Measurements from ENCODE around the gene E4F1. TPM values are rescaled to one million over a fixed set of nuclear protein-coding genes. Genes with fewer than 3 reads are reported as not detected.
"Not testable (repeated sequence)": the region's sequence is repeated elsewhere in the genome, so short reads cannot be mapped to it uniquely, and the experiment has no call there.

Gene E4F1
- polyA plus RNA-seq, 1 donor = 14.3 TPM

- no peak for DNase-seq (ENCODE audit: low read depth)
These were observed 7.9 kb downstream of the E4F1 start for GRCh38 chr16:2231016-2231931.

- no peak for DNase-seq (ENCODE audit: low read depth)
These were observed 9.0 kb downstream of the E4F1 start for GRCh38 chr16:2232094-2232990.

GRCh38 chr16:2233046-2233775 is 9.8 kb downstream of the E4F1 start:
- DNase-seq (ENCODE audit: low read depth) = no peak

GRCh38 chr16:2233872-2234812 is 10.8 kb downstream of the E4F1 start:
- DNase-seq (ENCODE audit: low read depth) = no peak

DNA sequence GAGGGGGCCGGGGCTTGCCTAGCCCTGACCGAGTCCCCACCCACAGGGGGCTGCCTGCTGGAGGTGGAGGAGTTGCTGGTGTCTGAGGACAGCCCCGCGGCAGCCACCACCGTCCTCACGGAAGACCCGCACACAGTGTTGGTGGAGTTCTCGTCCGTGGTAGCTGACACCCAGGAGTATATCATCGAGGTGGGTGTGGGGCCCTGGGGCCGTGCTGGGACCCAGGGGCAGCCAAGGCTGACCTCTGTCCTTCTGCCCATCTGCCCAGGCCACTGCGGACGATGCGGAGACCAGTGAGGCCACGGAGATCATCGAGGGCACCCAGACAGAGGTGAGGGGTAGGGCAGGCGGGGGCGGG is 11.4 kb downstream of the E4F1 start:
- DNase-seq (ENCODE audit: low read depth) = no peak

DNA sequence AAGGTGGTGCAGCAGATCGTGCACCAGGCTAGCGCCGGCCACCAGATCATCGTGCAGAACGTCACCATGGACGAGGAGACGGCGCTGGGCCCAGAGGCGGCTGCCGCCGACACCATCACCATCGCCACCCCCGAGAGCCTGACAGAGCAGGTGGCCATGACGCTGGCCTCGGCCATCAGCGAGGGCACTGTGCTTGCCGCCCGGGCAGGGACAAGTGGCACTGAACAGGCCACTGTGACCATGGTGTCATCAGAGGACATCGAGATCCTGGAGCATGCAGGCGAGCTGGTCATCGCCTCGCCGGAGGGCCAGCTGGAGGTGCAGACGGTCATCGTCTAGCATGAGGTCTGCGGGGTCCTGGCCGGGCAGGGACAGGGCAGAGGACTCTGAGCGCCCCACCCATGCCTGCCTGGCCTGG is 11.9 kb downstream of the E4F1 start:
- DNase-seq (ENCODE audit: low read depth) = no peak

DNA sequence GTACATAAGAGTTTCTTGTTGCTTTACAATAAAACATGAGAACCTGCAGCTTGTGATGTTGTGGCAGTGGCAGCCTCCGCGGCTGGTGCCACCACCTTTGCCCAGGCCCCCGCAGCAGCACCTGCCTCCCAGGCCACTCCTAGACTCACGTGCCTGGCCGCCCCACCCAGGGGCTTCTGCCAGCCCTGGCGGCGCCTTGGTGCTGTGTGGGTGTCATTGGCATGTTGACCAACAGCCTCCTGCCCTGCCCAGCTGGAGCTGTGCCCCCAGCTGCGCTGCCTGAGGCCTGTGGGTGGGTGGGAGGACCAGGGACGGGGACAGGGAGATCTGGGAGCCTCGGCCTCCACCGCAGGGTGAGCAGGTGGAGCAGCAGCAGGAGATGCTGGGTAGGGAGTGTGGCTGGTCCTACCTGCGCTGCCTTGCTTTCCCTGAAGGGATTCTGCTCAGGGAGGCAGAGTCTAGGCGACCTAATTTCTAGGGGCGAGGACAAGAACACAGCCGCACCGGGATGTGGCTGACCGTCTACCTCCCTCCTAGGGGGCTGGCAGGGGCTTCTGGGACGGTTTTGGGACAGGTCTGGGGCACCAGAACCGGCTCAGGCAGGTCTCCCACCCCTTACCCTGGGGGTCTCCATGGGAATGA is 12.4 kb downstream of the E4F1 start:
- no peak for DNase-seq (ENCODE audit: low read depth)

- DNase-seq (ENCODE audit: low read depth) = no peak
These were observed 13.1 kb downstream of the E4F1 start, which contains the start of gene DNASE1L2 for GRCh38 chr16:2236337-2237101. DNASE1L2 (plus strand) TSS chr16:2236444; CDS start chr16:2236817, 373 bp downstream.

DNA sequence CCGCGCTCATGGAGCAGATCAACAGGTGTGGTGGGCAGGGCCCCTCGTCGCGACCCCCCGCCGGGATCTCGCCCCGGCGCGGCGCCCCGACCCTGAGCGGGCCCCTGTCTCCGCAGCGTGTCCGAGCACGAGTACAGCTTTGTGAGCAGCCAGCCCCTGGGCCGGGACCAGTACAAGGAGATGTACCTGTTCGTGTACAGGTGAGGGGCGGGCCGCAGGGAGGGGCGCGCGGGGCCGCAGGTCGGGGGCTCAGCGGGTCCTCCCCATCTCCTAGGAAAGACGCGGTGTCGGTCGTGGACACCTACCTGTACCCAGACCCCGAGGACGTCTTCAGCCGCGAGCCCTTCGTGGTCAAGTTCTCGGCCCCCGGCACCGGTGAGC is 13.7 kb downstream of the E4F1 start:
- DNase-seq (ENCODE audit: low read depth) = no peak

- no peak for DNase-seq (ENCODE audit: low read depth)
These were observed 14.2 kb downstream of the E4F1 start for GRCh38 chr16:2237493-2238149.

- no peak for DNase-seq (ENCODE audit: low read depth)
These were observed 14.9 kb downstream of the E4F1 start for GRCh38 chr16:2238150-2238837.

DNA sequence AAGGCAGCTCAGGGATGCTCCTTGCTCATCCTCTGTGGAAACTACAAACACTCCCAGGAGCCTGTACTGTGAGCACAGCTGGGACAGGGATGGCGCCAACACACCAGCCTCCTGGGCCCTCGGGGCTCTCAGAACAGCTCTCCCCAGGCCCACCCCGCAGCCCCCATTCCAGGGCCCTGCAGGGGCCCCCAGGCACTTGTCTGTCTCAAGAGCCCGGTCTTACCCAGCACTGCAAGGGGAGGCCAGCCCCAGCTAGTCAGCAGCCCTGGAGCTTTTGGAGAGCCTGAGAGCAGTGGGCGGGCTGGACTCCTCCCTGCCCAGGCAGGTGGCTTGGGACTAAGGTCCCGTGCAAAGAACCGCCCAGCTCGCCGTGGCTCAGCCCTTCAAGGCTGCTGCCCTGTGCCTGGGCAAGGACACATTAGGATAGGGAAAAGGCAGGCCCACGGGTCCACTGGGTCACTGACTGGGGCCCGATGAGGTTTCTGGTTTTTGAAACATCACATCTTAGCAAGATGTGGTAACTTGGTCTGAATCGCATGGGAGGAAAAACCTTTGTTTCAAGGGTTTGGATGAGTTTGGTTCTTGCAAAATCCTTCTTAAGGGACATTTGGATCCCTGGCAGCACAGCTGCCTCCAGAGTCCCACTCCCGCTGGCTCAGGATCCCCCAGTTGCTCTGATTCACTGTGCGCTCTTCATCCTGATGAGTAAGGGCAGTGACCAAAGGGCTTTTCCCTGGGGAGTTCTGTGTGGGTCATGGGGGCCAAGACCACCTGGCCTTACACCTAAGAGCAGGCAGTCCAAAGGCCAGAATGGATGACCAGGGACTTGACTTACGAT is 15.7 kb downstream of the E4F1 start:
- no peak for DNase-seq (ENCODE audit: low read depth)

DNA sequence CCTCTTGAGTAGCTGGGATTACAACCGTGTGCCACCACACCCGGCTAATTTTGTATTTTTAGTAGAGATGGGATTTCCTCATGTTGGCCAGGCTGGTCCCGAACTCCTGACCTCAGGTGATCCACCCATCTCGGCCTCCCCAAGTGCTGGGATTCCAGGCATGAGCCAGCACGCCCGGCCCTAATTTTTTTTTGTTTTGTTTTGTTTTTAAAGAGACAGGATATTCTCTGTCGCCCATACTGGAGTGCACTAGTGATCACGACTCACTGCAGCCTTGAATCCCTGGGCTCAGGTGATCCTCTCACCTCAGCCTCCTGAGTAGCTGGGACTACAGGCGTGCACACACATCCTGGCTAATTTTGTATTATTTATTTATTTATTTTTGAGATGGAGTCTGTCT is 16.9 kb downstream of the E4F1 start:
- DNase-seq (ENCODE audit: low read depth) = not testable (repeated sequence)

DNA sequence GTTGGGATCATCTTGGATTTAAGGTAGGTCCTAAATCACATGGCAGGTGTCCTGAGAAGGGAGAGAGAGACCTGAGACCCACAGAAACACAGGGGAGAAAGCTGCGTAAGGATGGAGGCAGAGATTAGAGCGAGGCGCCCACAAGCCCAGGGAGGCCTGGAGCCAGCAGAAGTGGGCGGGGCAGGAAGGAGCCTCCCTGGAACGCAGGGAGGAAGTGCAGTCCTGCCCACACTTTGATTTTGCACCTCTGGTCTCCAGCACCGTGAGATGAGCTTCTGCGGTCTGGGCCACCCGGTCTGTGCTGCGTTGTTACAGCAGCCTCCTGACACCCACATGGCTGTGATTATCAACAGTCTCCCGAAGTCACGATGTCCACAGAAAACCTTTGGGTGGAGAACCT is 19.2 kb downstream of the E4F1 start:
- DNase-seq (ENCODE audit: low read depth) = no peak

GRCh38 chr16:2243031-2243528 is 19.7 kb downstream of the E4F1 start:
- no peak for DNase-seq (ENCODE audit: low read depth)

GRCh38 chr16:2243781-2244180 is 20.4 kb downstream of the E4F1 start:
- no peak for DNase-seq (ENCODE audit: low read depth)

GRCh38 chr16:2244301-2244700 is 20.9 kb downstream of the E4F1 start:
- no peak for DNase-seq (ENCODE audit: low read depth)
